ENCODE measurements around the gene ARHGEF19.
"Not testable (repeated sequence)": the region's sequence is repeated elsewhere in the genome, so short reads cannot be mapped to it uniquely, and the experiment has no call there.

Gene ARHGEF19

DNA sequence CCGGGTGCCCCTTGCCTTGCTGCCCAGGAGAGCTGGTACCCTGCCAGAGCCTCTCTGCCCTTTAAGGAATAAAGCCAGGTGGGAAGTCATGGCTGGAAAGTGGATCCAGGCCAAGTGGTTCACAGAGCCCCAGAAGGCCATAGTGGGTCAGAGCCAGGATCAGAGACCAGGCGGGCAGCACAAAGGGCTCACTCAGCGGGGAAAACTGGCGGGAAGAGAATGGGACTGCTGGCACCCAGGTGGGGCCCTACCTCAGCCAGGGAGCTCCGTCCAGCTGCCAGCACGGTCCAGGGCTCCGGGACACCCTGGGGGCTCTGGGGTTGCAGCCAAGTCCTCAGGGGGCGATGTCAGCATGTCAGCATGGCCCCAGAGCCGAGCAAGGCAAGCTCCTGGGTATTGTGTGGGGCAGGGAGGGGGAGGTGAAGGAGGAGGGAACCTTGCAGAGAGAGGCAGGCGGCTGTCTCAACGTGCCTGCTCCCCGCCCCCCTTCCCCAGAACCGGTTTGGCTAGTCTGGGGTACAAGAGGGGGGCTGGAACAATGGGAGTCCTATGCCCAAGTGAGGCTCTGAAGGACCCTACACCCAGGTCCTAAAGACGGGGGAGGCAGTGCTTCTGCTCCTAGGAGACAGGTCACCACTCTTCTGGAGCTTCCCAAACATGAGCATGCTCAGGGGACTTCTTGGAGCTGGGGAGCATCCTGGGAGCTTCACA is at the start of gene ARHGEF19:
Gene ARHGEF19, minus strand, starts transcription at position 402 of the 711 bp plus-strand sequence. CDS start 3,598 bp downstream, outside the sequence.
- no peak for DNase-seq

DNA sequence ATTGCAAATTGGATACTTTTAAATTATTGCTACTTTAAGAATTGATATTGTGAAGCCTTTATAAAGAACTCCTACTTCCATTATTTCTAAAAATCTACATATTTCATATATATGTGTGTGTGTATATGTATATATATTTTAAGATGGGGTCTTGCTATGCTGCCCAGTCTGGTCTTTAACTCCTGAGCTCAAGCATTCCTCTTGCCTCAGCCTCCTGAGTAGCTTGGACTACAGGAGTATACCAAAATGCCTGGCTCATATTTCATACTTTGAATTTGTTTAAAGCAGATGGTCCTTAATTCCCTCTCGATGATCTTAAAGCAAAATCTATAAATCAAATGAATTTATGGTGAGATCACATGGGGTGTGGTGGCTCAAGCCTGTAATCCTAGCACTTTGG is 49.6 kb upstream of the ARHGEF19 start:
- DNase-seq, result no peak

DNA sequence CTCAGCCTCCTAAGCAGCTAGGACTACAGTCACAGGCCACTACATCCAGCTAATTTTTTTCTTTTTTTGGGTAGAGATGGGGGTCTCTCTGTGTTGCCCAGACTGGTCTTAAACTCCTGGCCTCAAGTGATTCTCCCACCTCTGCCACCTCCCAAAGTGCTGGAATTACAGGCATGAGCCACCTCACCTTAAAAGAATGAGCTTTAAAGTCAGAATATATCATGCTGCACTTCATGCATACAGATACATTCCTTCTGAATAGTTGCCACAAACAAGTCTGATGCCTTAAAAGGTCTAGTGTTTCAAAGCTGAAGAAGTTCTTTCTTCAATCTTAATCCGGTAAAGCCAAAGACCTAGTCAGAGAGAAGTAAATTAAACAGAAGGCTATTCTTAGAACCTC is 48.4 kb upstream of the ARHGEF19 start:
- no peak for DNase-seq

DNA sequence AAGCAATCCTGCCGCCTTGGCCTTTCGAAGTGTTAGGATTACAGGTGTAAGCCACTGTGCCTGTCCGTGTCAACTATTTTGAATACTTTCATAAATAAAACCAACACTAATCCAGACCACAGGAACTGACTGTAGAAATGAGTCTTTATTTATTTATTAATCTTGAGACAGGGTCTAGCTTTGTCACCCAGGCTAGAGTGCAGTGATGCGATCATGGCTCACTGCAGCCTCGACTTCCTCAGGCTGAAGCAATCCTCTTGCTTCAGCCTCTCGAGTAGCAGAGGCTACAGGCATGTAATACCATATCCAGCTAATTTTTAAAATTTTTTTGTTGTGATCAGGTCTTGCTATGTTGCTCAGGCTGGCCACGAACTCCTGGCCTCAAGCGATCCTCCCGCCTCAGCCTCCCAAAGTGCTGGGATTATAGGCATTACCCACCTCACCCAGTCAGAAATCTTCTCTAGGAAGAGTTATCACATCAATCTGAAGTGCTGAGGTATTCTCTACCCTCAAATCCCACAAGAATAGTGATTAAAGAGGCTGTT is 46.2 kb upstream of the ARHGEF19 start:
- DNase-seq, result no peak

DNA sequence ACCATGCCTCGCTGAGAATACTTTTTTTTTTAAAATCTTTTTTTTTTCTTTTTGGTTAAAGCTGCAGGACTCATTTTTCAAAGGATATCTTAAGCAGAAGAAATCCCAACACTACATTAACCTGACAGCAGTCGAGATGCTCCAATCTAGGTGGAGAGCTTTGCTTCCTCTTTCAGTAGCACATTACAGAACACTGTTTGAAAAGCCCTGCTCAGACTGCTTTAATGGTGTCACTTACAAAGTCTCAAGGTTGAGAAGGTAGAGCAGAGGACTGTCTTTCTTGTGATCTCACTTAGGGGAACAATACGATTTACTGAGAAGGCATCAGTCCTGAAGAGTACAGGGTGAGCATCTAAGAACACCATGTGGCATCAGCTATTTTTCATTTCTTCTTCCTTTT is 45.5 kb upstream of the ARHGEF19 start:
- DNase-seq, result no peak

DNA sequence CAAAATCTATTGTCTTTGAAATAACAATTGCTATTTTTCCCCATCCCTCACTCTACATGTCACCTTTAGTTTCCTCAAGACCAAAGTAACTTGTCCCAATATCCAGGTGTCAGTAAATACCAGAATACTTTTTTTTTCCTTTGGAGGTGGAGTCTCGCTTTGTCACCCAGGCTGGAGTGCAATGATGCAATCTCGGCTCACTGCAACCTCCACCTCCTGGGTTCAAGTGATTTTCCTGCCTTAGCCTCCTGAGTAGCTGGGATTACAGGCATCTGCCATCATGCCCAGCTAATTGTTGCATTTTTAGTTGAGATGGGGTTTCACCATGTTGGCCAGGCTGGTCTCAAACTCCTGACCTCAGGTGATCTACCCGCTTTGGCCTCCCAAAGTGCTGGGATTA is 45.1 kb upstream of the ARHGEF19 start:
- DNase-seq, result not testable (repeated sequence)

DNA sequence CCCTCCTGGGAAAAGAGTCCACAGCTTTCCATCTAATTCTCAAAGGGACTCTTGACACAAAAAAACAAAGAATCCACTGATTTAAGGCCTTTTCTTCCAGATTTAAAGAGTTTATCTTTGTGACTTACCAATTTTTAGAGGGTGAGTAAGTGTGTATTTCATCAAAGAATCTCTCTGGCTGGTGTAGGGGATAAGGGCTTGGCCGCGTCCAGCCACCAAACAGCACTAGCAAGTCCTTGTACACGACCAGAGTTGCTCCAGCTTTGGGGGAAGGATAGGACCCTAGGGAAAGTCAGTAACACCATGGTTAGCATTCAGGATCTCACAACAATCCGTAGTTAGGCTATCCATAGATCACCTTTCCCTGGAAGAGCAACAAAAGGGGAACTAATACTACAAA is 44.0 kb upstream of the ARHGEF19 start:
- no peak for DNase-seq

DNA sequence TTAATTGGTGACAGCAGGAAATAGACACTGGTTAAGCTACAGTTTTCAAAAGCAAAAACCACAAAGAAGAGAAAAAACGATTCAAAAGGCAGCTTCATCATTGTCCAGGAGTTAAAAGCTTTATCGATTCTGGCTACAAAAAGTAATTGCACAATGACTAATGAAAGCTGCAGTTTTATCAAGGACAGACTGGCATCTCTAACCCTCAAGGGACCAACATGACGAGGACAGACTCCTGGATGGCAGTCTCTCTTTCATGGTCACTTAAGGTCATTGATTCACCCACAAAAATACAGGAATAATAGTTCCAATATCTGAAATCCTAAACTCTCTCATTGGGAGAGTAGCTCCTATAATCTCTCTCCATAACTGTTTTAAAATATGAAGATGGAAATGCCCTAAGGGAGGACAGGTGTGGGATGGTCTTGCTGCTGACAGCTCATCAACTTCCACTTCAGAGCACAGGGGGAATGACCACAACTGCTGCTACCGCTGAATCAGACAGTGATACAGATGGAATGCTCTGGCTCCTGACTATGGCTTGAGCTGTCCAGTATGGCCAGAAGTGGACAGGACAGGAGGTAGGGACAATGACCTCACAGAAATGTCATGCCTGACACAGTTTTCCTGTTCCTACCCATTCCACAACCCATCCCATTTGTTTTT is 41.9 kb upstream of the ARHGEF19 start:
- no peak for DNase-seq

DNA sequence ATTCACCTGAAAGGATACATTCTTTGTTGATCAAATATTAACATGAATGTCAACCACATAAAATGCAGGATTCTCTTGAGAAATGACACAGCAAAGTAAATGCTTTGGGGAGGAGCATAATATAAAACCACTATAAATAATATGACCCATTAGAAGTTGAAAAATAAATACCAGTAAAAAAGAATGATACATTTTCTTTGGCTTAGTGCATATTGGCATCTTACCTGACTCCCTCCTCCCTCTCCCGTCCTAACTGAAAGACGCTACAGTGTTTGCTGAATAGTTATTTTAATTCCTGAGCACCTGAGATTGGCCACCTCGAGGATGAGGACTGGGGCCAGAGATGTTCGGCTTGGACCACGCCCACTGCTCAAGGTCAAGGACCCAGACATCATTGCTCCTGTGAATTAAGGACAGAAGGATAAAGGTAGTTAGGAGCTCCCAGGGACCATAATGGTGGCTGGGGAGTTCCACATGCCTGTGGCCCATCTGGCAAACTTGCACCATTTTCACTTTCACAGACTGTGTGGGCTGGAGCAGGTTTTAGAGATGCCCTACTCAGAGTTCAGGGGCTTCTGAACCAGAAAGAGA is 41.0 kb upstream of the ARHGEF19 start:
- DNase-seq, result no peak

DNA sequence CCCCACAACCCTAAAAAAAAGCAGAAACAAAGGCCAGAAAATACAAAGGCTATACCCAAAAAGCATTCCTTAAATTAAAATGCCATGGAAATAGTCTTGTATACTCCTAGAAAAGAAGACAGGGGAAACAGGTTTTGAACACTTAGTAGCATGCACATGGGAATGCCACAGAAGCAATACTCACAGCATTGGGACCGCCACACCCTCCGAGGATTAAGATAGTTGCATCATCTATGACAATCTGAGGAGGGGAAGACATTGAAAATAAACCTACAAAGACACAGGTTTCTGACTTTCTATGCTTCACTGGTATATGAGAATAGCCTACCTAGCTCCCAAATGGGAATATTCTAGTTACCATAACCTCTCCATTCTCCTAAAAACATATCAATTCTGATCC is 40.5 kb upstream of the ARHGEF19 start:
- DNase-seq, result no peak

DNA sequence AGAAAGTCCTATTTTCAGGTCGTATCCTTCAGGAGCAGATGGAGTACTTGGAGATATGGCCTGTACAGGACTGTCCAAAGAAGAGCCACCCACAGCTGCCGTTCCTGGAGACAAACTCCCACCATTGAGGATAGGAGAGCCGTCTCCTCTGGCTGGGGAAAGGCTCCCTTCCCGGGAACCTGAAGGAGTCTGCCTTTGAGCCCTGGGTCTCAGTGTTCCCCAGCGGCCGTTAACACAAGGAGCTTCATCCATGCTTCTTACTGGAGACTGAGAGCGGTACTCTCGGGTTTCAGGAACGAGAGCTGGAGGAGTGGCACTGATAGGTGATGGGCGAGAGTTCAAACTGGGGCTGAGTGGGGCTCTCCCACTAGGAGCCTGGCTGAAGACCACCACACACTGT is 38.9 kb upstream of the ARHGEF19 start:
- DNase-seq, result no peak

DNA sequence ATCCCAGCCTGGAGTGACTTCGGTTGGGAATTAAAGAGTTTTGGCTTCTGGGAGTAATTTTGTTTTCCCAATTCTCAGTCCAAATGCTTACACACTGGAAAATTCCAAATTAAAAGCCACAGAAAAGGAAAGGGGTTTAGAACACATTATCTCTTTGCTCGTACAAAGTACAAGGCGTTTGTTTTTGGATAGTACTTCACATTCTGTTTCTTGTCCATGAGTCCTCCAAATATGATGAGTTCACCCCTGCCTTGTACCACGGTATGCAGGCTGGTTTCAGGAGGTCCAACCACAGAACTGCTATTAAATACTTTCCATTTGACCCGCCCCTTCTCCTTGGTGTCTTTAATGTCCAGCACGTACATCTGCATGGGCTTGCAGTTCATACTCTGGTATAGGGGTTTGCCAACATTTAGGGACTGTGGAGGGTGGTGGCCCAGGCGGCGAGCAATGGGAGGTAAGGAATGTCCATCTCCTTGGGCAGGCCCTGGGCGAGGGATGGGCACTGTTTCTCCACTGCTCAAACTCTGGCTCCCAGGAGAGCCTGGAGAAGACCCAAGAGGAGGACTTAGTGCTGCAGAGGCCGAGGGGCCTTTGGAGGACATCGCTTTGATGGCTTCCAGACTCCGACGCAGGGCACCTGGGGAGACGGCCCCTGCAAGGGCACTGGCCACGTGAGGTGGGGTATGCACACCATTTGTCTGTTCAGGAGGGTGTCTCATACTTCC is 38.2 kb upstream of the ARHGEF19 start:
- no peak for DNase-seq

DNA sequence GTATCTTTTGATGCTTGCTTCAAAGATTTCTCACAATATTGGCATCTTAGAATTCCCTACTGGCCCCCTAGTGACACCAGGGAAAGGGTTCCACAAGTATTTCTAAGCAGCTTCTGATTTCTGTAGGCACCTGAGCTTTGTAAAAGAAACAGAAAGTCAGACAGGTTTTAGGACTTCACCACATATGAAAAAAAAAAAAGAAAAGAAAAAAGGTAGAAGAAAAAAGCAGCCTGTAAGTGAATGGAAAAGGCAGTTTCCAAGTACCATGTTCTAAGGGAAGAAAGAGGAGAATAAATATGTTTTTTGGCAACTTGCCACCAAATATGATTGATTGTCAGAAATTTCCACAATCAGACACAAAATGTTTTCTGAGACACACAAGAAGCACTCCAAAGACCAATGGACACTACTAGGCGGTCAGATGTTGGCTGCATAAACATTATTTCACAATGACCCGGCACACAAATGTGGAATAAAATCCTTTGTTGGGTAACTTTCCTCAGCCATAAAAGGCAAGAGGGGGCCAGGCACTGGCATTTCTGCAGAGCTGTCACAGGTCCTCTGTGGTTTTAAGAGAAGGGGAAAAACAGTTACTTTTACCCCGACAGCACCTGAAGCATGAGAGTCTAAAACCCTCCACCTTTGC is 37.3 kb upstream of the ARHGEF19 start:
- no peak for DNase-seq

DNA sequence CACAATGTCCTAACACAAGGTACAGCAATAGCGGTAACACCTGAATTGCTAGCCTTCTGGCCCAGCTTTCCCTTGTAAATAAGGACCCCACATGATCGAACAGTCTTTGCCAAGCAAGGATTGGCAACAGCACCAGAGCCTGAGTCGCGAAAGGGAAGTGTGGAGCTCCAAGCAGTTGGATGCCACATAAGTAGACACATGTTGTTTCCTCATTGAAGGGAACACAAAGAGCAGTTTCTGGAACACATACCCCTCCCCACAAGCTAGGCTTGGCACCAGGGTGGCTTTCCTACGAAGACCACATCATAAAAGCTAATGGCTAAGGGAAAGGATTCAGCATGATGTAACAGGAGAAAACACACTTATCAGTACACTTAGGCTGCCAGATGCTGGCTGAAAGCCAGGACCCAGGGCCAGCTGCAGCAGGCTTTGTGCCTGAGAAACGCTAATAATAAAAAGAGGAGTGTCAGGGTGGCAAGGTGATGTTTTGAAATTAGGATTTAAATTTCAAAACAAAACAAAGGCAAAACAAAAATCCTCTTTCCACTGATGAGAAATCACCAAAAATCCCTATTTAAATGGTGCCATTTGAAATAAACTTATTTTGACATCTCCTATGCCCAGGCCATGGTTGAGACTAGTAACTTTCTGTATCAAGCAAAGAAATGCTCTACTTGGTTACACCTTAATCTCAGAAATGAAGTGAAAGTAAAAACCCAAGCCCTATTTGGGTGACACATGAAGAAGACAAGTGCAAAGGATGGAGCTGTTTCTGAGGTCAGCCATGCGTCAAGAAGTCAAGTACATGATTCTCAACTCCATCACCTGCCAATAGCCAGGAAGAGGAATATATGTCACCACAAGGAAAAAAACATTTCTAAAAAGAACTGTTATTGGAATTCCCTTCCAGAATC is 36.4 kb upstream of the ARHGEF19 start:
- DNase-seq, result peak; percentile 86

DNA sequence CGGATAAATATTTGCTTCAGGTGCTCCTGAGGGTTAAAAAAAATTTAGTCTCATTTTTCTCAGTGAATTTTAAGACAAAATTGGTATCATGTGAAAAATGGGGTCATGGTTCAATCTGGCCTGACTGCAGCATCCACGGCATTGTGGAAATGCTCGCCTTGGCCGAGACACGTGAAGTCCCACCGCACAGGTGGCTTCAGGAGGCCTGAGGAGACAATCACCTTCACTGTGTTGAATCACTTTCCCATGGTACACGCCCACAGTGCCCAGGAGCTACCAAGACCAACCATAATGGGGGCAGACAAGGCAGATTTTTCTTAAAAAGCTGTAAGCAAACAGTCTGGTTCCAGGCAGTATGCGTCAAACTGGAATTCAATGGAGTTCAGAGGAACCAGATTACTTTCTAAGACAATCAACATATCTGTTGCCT is 35.6 kb upstream of the ARHGEF19 start:
- no peak for DNase-seq

DNA sequence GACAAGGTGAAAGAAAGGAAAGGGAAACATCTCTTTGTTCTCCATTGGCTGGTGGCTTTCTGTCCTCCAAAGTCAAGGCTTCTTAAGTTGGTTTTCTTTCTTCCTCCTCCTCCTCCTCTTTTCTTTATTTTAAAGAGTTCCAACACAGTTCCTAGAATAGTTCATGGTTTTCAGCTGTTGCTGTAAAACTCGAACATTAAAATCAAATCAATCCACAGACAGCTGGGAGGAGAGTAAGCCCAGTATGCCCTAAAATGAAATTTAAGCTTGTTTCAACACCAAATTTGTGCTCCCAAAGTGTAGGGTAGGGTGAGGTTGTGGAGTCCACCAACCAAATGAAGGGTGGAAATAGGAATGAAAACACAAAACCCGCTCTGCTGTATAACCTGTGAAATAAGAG is 35.0 kb upstream of the ARHGEF19 start:
- DNase-seq, result no peak

DNA sequence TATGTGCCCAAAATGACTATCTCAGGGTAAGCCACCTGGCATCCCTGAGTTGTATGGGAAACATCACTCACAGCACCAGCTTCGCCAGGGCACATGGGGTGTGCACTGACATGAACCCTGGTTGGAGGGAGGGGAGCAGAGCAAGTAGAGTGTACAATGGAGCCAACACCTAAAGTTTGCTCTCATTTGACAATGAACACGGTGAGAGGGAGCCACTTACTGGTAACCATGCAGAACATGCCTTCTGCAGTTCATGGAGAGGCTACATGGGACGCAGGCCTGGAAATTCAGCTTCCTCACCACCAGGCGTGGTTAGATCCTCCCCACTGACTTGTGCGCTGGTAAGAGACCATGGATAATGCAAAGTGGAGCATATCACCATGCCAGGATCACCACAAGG is 34.5 kb upstream of the ARHGEF19 start:
- DNase-seq, result no peak

DNA sequence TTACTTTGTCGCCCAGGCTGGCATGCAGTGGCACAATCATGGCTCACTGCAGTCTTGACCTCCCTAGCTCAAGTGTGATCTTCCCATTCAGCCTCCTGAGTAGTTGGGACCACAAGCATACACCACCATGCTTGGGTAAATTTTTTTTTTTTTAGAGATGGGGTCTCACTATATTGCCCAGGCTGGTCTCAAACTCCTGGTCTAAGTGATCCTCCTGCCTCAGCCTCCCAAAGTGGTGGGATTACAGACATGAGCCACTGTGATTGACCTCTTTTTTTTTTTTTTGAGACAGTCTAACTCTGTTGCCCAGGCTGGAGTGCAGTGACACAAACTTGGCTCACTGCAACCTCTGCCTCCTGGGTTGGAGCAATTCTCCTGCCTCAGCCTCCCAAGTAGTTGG is 33.8 kb upstream of the ARHGEF19 start:
- DNase-seq, result not testable (repeated sequence)

DNA sequence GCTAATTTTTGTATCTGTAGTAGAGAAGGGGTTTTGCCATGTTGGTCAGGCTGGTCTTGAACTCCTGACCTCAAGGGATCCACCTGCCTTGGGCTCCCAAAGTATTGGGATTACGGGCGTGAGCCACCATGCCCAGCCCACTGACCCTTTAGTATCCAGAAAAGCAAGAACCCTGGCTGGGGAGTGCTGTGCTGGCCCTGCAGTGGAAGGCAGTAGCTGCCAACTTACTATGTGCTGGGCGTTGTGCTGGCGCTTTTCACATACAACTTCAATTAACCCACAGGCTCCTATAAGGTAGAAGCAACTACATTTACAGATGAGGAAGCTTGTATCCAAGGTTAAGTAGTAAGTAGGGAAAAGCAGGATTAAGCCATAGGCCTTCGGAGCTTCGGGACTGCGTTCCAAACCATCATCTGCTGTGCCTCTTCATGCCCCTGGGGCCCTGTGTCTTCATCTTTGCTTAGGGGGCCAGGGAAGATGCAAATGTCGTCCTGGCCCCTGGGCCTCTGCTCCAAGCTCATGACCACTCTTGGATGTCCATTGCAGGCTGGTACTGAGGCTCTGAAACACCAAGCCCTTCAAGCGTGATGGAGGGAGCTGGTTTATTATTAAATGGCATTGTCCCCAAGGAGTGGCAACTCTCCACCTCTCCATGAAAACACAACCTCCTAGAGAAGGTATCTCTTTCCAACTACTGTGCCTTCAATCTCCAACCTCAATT is 33.2 kb upstream of the ARHGEF19 start:
- no peak for DNase-seq

DNA sequence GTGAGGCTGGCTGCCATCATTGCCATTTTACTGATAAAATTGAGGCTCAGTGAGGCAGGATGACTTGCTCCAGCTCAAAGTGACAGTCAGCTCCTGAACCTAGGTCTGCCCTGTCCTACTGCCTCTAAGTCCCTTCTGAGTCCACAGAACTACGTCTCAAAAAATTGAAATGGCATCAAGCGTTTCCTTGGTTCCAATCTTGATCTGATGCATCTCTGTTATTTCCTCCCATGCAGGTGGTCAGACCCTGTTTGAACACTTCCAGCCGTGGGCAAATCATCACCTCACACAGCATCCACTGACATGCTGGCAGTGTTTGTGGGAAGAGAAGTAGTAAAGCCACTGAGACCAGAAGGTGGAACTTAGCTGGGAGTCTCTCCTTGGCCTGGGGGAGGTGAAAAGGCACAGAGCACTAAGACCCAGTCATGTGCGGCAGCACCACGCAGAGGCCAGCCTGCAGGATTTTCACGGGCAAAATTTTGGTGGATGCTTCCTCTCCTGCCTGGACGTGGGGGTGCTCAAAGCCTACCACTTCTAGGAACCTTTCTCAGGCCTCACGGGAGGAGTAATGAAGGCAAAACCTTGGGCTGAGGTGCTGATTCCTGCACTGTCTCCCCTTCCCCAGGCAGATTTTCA is 32.3 kb upstream of the ARHGEF19 start:
- DNase-seq, result no peak
